HG03045 (cell line): ENCODE data around the gene TXLNA.

ENCODE experiments used
- ATAC-seq: cut with Tn5 transposase; IDR thresholded peaks from one replicate; pipeline ENCODE4 v1.9.1; 2021; ENCODE audit warnings: mild to moderate bottlenecking, moderate library complexity; ENCODE audit not compliant: unreplicated experiment

The TXLNA gene

GRCh38 chr1:32182060-32182459 lies 2.6 kb downstream of the TXLNA start:
- no peak for ATAC-seq

- no peak for ATAC-seq
Observed at GRCh38 chr1:32184650-32185049, 5.2 kb downstream of the TXLNA start.

- no peak for ATAC-seq
Observed at GRCh38 chr1:32186077-32186476, 6.6 kb downstream of the TXLNA start.

GRCh38 chr1:32186491-32186890 lies 7.0 kb downstream of the TXLNA start:
- ATAC-seq = no peak

GRCh38 chr1:32187850-32188249 lies 8.4 kb downstream of the TXLNA start:
- ATAC-seq = no peak

GRCh38 chr1:32192220-32192948 lies 12.9 kb downstream of the TXLNA start:
- ATAC-seq = no peak

GRCh38 chr1:32194984-32195383 lies 15.5 kb downstream of the TXLNA start:
- no peak for ATAC-seq

GRCh38 chr1:32195531-32195930 lies 16.1 kb downstream of the TXLNA start:
- no peak for ATAC-seq

GRCh38 chr1:32195972-32196823 lies 16.7 kb downstream of the TXLNA start:
- ATAC-seq = no peak

GRCh38 chr1:32197074-32197473 lies 17.6 kb downstream of the TXLNA start:
- no peak for ATAC-seq

GRCh38 chr1:32197837-32198236 lies 18.4 kb downstream of the TXLNA start:
- ATAC-seq = no peak

- no peak for ATAC-seq
Observed at GRCh38 chr1:32198237-32199042, 19.0 kb downstream of the TXLNA start.

GRCh38 chr1:32199043-32199716 lies 19.7 kb downstream of the TXLNA start:
- no peak for ATAC-seq

GRCh38 chr1:32199717-32200072 lies 20.2 kb downstream of the TXLNA start:
- no peak for ATAC-seq

- ATAC-seq = peak; percentile 25
Observed at GRCh38 chr1:32200226-32201010, 20.9 kb downstream of the TXLNA start, which contains the start of gene CCDC28B. Gene CCDC28B (plus strand): TSS chr1:32200595. CDS start chr1:32201936, 1,341 bp downstream.

- ATAC-seq = peak; percentile 37
Observed at GRCh38 chr1:32201011-32201855, 21.8 kb downstream of the TXLNA start.

GRCh38 chr1:32204943-32205361 lies 25.5 kb downstream of the TXLNA start:
- ATAC-seq = no peak

- ATAC-seq = peak; percentile 50
Observed at GRCh38 chr1:32205401-32206370, 26.2 kb downstream of the TXLNA start, which contains the start of gene IQCC. Gene IQCC (plus strand): TSS chr1:32205671. CDS start chr1:32205682, 11 bp downstream.
